ENCODE data around the gene ATP1B3.

DNA sequence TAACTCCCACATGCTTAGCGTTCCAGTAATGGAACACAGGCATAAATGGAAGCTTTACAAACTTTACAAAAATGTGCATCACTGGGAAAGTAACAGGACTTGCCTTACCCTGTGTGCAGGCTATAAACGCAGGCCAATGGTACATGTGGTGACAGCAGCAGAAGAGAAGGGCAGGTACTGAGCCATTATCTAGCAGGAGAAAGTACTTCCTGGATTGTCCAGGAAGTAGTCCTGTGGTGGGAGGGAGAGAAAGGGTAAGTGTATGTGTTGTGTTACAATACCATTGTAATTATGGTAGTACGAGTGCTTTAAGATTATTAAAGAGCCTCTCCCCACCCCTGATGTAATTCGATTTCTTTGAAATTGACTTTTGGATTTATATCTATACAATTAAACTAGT is 5.3 kb downstream of the ATP1B3 start:
- TF ChIP-seq, protein P1, sequence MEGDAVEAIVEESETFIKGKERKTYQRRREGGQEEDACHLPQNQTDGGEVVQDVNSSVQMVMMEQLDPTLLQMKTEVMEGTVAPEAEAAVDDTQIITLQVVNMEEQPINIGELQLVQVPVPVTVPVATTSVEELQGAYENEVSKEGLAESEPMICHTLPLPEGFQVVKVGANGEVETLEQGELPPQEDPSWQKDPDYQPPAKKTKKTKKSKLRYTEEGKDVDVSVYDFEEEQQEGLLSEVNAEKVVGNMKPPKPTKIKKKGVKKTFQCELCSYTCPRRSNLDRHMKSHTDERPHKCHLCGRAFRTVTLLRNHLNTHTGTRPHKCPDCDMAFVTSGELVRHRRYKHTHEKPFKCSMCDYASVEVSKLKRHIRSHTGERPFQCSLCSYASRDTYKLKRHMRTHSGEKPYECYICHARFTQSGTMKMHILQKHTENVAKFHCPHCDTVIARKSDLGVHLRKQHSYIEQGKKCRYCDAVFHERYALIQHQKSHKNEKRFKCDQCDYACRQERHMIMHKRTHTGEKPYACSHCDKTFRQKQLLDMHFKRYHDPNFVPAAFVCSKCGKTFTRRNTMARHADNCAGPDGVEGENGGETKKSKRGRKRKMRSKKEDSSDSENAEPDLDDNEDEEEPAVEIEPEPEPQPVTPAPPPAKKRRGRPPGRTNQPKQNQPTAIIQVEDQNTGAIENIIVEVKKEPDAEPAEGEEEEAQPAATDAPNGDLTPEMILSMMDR (IDR thresholded peaks at IDR 0.05): no peak
- no peak for TF ChIP-seq POLR2A (IDR thresholded peaks at IDR 0.05)

Measured in lower leg skin (tissue), 3 donors.